M059J (cell line): ENCODE data around the gene HMGXB4. TPM values are rescaled to one million over a fixed set of nuclear protein-coding genes. Genes with fewer than 3 reads are reported as not detected.
"Not testable (repeated sequence)": the region's sequence is repeated elsewhere in the genome, so short reads cannot be mapped to it uniquely, and the experiment has no call there.

Source experiments
- DNase-seq: peaks from one replicate; pipeline ENCODE4 v3.0.0-alpha.2; 2012; ENCODE audit warnings: low read depth
- total RNA-seq: library from RNA; depleted of rRNA; stranded (reverse); fragments of >200 nt; shearing (Covaris generic); gene quantifications from 2 replicates; pipeline ENCODE4 v1.2.3, GENCODE V29; 2014; rRNA removed

The HMGXB4 gene, protein sequence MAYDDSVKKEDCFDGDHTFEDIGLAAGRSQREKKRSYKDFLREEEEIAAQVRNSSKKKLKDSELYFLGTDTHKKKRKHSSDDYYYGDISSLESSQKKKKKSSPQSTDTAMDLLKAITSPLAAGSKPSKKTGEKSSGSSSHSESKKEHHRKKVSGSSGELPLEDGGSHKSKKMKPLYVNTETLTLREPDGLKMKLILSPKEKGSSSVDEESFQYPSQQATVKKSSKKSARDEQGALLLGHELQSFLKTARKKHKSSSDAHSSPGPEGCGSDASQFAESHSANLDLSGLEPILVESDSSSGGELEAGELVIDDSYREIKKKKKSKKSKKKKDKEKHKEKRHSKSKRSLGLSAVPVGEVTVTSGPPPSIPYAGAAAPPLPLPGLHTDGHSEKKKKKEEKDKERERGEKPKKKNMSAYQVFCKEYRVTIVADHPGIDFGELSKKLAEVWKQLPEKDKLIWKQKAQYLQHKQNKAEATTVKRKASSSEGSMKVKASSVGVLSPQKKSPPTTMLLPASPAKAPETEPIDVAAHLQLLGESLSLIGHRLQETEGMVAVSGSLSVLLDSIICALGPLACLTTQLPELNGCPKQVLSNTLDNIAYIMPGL
- 8.3 and 17.6 TPM in 2 replicates for total RNA-seq

DNA sequence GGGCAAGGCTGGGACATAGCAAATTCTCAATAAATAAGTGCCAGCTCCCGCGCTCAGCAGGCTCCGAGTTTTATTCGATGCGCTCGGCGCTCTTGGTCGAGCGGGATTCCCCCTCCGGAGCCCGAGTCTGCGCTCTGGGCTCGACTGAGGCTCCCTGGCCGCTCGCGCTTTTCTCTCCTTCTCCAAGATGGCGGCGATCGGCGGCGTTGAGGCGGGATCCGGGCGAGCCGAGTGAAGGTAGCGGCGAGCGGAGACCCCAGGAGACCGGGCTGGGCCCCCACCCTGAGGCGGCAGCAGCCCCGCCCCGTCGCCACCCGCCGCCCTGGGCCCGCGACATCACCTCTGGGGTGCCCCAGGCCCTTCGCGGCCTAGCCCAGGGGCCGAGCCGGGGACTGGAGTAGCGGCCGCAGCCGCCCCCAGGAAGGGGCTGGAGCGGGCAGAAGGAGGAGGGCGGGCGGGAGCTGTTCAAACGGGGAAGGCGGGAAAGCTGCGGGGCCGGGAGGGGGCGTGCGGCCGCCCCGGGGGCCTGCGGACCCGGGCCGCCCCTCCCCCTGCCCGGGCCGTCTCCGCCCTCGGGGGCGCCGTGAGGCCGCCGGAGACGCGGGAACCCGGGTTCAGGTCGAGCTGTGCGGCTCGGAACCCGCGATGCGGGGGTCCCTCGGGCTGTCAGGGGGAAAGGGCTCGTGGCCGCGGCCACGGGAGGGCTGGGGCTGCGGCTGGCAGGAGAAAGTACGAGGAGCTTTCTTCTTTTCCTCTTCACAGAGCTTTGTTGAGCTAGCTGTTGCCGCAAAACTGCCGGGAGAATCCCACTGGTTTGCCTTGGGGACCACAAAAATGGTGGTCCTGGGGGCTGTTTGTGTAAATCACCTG, at the start of gene HMGXB4:
Gene HMGXB4, plus strand, starts transcription at position 173 of the 870 bp plus-strand sequence. CDS start 4,898 bp downstream, outside the sequence.
- DNase-seq = peak; percentile 80

DNA sequence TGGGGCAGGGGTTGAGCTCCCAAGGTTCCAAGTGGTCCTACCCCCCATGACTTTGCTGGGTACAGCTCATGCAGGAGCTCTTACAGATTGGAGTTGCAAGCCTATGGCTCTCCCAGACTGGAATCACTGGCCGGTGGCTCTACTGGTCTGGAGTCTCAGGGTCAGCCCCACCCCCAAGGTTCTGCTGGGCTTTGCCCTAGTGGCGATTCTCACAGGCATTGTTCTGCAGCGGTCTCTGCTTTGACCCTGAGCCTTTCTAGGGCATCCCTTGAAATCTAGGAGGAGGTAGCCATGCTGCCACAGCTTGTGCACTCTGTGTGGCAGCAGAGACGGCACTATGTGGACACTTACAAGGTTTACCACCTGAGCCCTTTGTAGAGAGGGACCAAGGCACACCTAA, 49.3 kb upstream of the HMGXB4 start:
- no peak for DNase-seq

DNA sequence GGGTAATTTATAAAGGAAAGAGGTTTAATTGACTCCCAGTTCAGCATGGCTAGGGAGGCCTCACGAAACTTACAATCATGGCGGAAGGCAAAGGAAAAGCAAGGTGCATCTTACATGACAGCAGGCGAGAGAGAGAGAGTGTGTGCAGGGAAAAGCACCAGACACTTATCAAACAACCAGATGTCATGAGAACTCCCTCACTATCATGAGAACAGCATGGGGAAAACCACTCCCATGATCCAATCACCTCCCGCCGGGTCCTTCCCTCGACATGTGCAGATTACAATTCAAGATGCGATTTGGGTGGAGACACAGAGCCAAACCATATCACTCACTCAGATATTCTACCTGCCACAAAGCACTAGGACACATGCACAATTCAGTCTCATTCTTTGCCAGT, 48.1 kb upstream of the HMGXB4 start:
- no peak for DNase-seq

DNA sequence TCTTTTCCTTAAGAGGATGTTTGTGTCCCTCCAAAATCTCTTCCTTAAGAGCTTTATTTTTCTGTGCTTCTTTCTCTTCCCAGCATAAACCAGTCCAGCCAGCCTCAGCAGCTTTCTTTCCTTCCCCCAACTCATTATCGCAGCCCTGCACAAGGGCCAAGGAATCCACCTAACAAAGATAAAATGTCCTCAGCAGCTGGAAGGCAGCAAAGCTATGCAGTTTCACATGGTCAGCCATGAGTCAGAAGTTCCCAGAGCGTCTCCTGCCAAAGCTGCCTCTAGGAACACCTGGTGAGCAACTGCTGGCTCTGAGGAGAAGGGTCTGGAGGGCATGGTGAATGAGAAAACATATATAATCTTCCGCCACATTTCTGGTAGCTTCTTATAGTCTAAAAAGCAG, 45.3 kb upstream of the HMGXB4 start:
- peak; percentile 68 for DNase-seq

DNA sequence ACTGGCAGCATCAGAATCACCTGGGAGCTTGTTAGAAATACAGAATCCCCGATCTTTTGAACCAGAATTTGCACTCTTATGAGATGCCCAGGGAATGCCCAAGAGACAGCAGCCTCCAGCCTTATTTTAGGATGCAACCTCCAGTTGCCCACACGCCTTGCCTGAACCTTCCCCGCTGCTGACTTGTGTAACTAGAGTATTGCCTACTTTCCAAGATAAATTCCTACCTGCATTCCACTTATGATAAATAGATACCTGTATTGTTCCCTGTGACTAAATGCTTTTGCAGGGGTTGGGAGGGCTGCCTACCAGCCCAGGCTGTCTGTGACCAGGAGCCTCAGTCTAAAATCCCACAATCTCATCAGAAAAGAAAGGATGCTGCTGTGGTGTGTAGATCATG, 44.3 kb upstream of the HMGXB4 start:
- no peak for DNase-seq

DNA sequence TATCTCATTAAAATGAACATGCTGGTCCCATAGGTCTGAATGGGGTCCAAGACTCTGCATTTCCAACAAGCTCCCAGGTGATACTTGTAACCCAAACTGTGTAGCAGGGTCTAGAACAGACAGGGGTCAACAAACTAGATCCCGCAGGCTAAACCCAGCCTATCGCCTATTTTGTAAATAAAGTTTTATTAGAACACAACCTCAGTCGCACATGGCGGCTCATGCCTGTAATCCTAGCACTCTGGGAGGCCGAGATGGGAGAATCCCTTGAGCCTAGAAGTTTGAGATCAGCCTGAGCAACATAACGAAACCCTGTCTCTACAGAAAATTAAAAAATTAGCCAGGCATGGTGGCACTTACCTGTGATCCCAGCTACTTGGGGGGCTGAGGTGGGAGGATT, 42.3 kb upstream of the HMGXB4 start:
- no peak for DNase-seq

DNA sequence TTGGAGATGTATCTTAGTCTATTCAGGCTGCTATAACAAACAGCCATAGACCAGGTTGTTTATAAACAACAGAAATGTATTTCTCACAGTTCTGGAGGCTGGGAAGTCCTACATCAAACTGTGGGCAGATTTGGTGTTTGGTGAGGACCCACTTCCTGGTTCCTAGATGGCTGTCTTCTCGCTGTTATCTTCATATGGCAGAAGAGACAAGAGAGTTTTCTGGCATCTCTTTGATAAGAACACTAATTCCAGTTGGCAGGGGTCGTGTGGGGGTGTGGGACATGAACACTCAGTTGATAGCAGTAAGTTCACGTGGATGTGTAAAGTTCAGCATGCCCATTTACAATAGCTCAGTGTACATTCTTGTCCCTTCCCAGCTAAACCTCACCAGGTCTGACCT, 41.3 kb upstream of the HMGXB4 start:
- no peak for DNase-seq

DNA sequence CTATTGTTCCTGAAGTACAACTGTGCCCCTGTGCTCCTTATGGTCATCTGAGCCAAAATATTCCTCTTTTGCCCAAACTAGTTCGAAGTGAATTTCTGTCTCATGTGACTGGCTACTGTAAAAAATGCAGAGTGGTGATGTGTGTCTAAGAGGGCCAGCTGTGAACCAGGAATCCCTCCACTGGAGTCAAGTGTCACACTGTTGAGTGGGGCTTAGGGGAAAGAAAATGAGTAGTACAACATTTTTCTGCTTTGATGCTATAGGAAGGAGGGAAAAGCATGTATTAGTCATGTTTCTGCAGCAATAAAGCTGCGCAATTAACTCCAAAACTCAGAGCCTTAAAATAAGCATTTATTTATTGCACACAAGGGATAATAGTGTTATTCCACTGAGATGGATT, 39.8 kb upstream of the HMGXB4 start:
- no peak for DNase-seq

DNA sequence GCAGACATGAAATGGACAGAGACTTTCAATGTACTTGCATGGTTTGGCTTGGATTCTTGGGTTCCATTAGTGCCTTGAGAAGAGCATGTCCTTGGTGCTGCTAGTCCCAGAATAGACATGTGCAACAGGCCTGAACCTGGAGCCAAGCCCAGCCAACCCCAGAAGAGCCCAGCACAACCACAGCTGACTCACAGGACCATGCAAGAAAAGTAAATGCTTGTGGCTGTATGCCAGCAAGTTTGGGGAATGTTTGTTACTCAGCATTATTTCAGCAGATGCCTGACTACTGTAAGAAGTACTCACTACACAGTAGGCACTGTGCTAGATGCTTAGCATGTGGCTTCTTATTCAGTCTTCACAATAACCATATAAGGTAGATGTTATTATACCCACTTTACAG, 39.2 kb upstream of the HMGXB4 start:
- DNase-seq = peak; percentile 44

DNA sequence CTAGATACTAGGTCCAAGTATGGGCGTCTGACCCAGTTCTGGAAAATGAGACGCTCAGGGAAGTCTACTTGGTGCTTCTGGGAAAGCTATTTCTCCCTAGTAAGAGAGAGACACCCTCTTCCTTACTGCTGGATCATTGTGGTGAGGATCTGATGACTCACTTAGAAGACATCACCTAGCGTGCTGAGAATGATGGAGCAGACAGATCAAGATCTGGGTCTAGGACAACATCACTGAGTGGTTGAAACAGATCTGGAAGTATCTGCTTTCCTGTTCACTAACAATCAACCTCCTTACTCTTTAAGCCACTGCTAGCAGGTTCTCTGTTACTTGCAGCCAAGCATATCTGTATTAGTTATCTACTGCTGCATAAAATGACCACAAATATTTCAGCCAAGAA, 38.3 kb upstream of the HMGXB4 start:
- DNase-seq = peak; percentile 88

DNA sequence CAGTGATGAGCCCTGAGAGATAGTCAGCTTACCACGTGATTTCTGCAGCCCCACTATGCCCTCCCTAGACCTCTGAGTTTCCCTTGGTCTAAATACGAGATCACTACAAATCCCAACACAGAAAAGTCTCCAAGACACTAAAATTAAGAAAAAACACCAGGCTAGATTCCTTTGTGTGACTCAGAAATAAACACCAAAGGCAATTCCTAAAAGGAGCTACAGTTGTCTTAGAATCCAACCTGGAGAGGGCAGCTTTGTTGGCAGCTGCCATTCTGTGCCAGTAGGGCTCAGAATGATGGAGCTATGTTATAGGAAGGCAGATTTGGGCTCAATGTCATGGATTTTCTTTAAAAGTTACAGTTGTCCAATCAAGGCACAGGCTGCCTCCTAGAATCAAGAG, 37.1 kb upstream of the HMGXB4 start:
- peak; percentile 53 for DNase-seq

DNA sequence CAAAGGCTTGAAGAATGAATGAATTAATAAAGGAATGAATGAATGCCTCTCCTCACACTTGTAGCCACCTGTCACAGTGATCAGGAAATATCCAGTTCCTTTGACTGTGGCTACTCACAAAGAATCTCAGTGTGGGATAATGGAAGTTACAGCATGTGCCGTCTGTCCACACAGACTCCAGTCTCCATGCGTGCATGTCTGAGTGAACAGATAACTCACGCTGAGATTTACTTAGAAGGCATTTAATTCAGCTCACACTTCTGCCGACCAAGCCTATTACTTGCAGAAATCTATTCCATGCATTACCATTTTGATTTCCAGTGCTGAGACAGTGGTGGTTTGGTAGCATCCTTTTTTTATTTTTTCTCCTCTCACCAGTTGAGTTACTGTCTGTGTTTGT, 32.3 kb upstream of the HMGXB4 start:
- no peak for DNase-seq

DNA sequence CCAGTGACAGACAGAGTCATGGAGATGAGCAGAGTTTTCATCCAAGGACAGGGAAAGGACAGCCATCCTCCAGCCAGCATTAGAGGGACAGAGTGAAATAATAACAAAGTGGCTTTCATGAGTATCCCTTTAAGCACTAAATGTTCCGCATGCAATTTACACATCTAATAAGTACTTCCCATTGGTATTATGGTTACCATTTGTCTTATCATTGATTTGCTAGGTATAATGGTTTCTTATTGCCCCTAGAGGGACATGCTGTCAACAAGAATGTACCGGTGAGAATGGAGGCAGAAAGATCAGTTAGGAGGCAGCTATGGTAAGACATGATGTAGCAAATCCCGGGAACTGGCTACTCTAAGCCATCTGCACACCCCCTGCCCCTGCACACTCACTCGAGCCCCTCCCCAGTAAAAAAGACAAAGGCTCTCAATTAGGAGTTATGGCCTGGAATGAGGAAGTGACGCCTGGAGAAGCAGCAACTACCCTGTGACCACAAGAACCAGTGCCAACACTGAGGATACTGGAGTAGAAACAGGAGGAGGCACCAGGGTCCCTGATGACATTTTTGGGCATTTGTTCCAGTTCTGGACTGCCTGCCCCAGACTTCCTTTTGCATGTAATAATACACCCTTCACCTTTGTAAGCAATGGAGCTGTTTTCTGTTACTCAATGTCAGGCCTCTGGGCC, 30.2 kb upstream of the HMGXB4 start:
- DNase-seq = no peak

DNA sequence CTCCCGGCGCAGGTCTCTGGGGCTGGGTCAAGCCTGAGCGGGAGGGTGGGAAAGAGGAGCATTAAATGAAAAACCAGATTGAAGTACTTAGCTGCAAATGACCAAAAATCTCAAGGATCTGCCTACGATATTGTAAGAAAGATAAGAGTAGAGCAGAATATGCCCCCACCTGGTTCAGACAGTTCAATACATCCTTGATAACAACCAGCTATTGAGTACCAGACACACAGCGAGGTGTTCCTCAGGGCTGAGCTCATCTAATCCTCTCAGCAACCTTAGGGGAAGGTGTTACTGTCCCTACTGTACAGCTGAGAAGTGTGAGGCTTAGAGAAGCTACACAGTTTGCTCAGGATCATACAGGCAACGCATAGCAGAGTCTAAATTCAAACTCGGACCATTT, 27.4 kb upstream of the HMGXB4 start:
- no peak for DNase-seq

DNA sequence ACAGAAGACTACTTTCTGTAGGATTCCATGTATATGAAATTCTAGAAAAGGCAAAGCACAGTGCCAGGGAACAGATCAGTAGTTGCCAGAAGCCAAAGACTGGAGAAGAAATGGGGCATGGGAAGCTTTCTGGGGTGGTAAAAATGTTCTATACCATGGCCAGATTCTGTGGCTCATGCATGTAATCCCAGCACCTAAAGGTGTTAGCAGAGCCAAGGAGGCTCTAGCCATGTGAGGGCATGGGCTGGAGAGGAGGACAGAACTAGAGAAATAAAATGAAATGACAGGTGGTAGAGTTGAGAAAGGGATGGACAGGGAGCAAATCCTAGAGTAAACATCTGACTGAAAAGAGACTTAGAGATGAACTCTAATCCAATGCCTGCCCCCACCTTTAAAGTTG, 26.9 kb upstream of the HMGXB4 start:
- no peak for DNase-seq

DNA sequence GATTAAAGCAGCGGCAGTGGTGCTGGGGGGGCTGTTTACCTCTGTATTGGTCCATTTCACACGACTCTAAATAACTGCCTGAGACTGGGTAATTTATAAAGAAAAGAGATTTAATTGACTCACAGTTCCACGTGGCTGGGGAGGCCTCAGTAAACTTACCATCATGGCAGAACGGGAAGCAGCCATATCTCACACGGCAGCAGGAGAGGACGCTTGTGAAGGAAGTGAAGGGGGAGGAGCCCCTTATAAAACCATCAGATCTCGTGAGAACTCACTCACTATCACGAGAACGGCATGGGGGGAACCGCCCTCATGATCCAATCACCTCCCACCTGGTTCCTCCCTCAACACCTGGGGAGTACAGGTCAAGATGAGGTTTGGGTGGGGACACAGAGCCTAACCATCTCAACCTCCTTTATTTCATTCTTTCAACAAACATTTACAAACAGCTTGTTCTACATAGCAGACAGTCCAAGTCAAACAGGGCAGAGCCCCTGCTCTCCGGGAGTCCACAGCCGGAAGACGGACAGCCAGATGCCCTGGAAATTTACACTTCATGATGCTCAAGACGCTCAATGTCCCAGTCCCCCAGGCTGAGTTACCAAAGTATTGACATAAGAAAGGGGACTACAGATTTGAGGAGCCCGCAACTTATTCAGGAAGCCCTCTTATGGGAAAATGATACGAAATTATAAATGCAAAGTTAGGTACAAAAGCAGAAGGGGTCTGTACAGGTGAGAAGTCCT, 26.3 kb upstream of the HMGXB4 start:
- DNase-seq = peak; percentile 21

DNA sequence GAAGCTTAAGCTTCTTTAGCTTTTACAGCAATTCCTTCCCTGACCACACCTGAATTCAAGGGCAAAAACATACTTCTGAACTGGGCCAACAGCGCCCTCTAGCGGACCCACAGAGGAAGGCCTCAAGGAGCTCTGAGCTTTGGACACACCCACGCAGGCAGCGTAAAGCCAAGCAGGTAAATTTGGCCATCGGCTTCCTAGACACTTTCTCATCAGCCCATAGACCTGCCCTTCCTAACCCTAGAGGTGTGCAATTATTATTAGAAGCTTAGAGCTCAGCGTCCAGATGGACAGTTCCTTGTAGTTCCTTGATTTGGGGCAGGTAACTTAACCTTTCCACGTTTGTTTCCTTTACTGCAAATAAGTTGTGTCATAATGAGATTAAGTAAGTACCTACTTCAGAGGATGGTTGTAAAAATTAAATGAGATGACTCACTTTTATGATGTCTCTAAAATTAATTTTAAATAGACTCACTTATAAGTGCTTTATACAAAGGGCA, 25.7 kb upstream of the HMGXB4 start:
- DNase-seq = peak; percentile 69

DNA sequence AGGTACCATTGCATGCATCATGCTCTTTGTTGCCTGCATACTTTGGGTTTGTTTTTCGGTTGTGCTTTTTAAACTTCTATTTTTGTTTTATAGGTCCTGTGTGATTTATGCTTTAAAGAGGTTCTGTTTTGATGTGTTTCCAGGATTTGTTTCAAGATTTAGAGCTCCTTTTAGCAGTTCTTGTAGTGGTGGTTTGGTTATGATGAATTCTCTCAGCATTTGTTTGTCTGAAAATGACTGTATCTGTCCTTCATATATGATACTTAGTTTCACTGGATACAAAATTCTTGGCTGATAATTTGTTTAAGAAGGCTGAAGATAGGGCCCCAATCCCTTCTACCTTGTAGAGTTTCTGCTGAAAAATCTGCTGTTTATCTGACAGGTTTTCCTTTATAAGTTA, 18.5 kb upstream of the HMGXB4 start:
- DNase-seq = not testable (repeated sequence)

DNA sequence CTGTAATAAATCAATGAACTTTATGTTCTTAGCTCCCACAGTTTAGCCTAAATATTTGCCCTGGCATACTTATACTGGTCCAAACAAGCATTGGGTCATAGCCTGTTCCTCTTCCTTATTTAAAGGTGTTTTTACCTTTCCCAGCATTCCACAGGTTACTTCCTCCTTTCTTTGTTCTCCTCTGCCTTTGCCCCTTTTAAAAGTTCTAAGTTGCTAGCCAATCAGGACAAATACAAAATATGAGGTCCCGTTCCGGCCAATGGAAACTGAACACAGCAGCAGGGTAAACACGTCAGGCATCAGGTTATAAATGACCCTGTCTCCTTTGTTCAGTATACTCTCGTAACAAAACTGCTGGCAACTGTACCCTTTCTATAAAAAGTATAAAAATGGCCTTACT, 12.8 kb upstream of the HMGXB4 start:
- DNase-seq = not testable (repeated sequence)

DNA sequence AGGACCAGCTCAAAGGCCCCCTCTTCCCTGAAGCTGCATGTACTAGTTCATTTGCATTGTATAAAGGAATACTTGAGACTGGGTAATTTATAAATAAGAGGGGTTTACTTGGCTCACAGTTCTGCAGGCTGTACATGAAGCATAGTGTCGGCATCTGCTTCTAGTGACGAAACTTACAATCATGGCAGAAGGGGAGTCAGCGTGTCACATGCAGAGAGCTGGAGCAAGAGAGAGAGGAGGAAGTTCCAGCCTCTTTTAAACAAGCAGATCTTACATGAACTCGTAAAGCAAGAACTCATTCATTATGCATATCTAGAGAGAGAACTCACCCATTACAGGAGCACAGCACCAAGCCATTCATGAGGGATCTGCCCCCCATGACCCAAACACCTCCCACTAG, 7.1 kb upstream of the HMGXB4 start:
- no peak for DNase-seq

DNA sequence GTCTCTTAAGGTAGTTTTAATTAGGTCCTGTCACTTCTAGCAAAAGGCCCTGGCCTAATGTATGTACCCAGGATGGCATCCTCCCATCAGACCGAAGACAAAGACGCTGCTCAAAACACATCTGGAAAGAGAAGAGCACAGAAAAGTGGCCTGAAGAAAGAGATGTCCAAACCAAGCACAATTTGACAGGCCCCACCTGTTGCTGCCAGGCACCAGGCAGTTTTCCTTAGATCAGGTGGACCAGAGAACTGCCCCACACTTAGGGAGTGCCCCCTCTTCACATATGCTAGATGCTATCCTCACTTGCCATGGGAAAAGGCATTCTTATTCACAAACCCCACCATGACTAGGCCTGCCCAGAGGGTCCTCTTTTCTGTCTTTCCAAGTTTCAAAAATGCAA, 3.3 kb upstream of the HMGXB4 start:
- DNase-seq = no peak
